HTERT RPE-1 (cell line): ENCODE measurements around the gene ARHGEF4.

Experiments used
- in situ Hi-C: fragments of 300-500 bp; cut with MboI; formaldehyde crosslinking; loops from 4 replicates; pipeline ENCODE4 v1.14.3; 2020; ENCODE audit warnings: low sequenced_read_pairs

The ARHGEF4 gene

DNA sequence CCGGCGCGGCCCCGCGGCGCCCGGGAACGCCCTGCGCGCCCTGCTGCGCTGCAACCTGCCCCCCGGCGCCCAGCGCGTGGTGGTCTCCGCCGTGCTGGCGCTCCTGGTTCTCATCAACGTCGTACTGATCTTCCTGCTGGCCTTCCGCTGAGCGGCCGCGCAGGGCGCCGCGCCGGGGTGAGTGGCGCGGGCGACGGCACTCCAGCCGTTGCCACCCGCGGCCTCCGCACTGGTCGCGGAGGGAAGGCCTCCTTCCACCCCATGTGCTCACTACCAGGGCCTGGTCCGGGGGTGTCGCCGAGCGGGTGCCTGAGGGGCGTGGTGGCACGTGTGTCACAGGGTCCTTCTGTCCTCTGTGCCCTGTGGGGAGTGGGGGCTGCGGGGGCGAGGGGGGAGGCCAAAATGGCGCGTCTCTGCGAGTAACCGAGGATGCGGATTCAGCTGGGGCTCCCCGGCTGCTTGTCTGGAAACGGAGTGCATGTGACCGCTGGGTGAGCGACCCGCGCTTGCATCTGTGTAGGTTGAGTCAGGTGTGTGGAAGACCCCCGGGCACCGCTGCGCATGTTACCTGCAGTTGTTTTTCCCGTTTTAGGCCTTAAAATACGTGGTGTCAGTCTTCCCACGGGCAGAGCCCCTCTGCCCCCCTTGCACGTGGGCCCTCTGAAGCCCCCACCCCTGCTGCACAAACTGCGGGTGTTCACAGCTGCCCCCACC is 198.6 kb downstream of the ARHGEF4 start:
- in situ Hi-C loops: no loop called here

DNA sequence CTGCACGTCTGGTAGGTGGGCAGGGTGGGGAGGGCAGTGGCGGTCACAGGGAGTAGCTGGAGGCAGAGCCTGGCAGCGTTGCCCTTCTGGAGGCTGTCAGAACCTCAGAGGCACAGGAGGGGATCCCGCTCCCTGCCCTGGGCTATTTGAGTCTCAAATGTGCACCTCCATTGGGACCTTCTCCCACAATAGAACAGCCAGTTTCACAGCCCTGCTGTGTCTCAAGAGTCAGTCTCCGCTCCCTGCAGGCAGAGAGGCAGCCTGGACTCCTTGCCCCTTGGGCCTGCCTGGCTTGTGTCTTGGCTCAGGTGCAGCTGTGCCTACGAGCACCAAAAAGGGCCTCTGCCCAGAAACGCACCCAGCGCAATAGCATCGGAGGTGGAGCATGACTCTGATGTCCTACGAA is 199.1 kb downstream of the ARHGEF4 start:
- in situ Hi-C loops: no loop called here

DNA sequence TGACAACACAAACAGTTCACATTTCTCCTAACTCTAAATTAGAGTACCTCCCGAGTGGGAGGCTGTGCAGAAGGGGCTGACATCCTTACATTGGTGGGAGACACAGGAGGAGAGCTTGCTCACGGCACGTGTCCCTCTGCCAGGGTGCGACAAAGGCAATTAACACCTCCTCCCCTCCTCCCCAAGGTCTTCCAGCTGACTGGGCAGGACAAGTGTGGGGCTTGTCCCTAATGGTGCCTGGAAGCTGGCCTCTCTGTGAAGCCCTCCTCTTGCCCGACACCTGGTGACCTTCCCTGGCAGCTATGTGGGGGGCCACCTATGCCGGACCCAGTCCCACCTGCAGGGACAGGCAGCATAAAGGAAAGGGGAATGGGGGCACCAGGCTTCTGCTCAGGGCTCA is 199.6 kb downstream of the ARHGEF4 start:
- in situ Hi-C loops: no loop called here

GRCh38 chr2:131036696-131037397 is 200.1 kb downstream of the ARHGEF4 start:
- in situ Hi-C loops: no loop called here

DNA sequence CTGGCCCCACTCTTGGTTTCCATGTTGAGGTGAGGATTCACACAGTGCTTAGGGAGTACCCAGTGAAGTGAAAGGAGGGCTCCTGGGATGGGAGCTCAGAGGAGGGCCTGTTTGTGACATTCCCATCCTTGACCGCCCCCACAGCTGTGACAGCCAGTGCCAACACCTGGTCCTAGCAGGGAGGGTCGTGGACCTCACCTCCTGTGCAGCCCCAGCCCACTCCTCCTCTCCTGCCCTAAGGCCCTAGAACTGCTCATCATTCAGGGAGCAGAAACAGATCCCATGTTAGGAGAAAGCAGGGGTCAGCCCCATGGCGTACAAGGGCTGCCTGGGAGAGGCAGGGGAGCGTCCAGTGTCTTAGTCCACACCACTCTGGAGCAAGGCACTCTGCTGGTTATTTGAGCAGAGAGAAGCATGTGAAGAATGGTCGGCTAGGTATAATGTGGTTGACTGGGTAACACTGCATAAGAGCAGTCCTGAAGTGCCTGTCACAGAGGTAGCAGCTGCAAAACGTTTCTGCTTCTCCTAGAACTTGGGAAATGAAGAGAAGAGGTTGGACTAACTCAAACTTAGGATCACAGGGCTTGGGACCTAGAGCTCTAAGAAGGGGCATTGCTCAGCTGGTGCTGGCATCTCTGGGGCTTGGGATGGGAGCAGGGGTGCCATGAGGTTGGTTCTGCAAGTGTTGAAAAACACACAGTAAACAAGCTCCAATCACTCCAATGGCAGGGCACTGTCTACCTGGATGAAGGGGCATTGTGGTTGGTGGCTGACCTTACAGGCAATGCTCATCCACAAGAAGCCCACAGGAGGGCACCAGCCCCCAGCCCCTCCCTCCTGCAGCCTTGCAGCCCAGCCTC is 200.9 kb downstream of the ARHGEF4 start:
- in situ Hi-C loops: no loop called here

DNA sequence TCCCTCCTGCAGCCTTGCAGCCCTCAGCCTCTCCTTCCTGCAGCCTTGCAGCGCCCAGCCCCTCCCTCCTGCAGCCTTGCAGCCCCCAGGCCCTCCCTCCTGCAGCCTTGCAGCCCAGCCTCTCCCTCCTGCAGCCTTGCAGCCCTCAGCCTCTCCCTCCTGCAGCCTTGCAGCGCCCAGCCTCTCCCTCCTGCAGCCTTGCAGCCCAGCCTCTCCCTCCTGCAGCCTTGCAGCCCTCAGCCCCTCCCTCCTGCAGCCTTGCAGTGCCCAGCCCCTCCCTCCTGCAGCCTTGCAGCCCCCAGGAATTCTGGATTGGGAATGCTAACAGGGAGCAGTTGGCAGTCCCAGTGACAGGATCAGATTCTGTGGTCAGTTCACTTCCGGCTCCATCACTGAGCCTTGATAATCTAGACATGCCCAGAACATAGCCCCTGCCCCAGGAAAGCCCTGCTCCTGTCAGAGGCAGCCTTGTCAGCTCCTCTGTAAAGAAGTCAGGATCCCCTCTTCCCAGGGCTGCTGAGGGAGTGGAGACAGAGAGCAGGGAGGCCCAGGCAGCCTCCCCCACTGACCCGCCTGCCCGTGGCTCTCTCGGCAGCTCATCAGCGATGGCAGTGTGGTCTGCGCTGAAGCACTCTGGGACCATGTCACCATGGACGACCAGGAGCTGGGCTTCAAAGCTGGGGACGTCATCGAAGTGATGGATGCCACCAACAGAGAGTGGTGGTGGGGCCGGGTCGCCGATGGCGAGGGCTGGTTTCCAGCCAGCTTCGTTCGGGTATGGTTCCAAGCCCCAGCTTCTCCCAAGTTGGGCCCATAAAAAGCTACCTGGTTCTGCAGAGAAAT is 201.8 kb downstream of the ARHGEF4 start:
- in situ Hi-C loops: no loop called here

- in situ Hi-C loops: no loop called here
Observed at GRCh38 chr2:131039101-131039440, 202.4 kb downstream of the ARHGEF4 start.

DNA sequence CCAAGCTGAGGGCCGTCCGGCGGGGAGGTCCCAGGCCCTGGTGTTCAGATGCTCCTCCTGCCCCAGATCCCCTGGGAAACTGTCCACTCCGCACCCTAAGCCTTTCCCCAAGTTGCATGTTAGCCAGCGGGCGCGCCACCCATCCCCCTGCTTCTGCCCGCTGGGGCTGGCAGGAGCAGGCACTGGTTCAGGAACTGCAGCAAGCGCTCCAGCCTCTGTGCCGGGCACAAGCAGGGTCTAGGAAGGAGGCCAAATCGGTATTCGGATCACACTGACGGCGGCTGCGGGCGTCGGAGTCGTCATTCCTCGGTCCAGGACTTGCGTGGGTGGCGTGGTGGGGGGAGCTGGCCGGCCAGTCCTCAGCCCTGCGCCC is 202.8 kb downstream of the ARHGEF4 start:
- in situ Hi-C loops: no loop called here

DNA sequence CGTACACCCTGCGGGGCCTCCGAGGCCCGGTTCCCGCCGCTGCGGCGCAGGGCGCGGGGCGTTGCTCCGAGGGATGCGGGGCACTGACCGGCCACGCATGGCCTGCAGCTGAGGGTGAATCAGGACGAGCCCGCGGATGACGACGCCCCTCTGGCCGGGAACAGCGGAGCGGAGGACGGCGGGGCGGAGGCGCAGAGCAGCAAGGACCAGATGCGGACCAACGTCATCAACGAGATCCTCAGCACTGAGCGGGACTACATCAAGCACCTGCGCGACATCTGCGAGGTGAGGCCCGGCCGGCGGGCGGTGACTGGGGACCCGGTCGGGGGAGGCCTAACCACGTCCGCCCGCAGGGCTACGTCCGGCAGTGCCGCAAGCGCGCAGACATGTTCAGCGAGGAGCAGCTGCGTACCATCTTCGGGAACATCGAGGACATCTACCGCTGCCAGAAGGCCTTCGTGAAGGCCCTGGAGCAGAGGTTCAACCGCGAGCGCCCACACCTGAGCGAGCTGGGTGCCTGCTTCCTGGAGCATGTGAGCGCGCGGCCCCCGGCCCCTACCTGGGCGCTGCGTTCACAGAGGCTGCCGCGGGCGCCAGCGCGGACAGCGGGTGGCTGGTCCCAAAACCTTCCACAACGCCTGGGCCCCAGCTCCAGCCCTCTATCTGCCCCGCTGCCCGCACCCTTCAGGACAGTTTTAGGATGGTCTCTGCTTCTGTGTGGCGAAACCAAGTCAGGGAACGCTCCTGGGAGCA is 203.4 kb downstream of the ARHGEF4 start:
- in situ Hi-C loops: no loop called here

DNA sequence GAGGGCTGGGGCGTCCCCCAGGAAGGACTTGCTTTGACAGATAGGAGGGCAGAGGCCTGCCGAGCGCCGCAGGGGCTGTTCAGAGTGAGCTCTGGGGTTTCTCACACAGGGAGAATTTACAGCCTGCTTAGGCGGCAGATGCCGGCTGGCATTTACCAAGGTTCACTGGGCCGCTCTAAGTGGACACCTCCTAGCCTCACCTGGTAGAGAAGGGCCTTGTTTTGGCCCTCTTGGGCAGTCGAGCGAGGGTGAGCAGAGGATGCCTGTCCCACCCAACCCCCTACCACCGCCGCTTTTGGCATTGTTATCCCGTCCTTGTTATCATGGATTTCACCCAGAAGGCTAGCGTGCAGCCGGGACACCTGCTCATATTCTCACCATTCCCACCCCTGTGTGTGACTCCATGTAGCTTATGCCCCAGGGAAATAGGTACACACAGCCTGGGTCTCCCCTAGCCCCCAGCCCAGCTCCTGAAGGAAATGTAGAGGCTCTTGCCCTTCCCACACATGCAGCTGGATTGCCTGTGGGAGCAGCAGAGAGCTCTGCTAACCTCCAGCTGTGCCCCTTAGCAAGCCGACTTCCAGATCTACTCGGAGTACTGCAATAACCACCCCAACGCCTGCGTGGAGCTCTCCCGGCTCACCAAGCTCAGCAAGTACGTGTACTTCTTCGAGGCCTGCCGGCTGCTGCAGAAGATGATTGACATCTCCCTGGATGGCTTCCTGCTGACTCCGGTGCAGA is 204.1 kb downstream of the ARHGEF4 start:
- in situ Hi-C loops: no loop called here

- in situ Hi-C loops: no loop called here
Observed at GRCh38 chr2:131041402-131042147, 204.9 kb downstream of the ARHGEF4 start.

DNA sequence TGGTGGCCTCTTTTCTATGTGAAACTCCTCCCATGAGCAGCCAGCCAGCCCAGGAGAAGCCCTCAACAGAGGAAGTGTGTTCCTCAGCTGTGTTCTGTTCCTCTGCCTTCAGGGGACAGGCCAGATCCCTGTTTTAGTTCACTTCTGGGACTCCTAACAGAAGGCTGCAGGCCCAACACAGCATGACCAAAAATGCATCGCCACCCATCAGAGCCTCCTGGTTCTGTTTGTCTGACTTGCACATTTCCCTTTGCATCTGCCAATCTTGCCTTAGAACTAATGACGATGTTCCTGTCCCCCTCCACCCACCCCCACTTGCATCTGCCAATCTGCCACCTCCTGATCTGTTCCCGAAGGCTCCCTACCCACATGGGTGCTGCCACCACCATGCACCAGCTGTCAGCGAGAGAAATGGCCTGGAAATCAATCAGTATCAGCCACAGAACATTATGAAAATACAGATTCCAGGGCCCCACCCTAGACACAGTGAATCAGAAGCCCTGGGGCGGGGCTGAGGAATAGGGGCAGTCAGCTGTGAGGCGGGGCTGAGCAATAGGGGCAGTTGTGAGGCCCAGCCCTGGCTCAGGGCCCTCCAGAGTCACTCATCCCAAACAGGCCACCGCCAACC is 205.5 kb downstream of the ARHGEF4 start:
- in situ Hi-C loops: no loop called here

GRCh38 chr2:131043199-131044074 is 206.7 kb downstream of the ARHGEF4 start:
- in situ Hi-C loops: no loop called here

- in situ Hi-C loops: no loop called here
Observed at GRCh38 chr2:131044075-131044756, 207.5 kb downstream of the ARHGEF4 start.

- in situ Hi-C loops: no loop called here
Observed at GRCh38 chr2:131044757-131045150, 208.0 kb downstream of the ARHGEF4 start.

DNA sequence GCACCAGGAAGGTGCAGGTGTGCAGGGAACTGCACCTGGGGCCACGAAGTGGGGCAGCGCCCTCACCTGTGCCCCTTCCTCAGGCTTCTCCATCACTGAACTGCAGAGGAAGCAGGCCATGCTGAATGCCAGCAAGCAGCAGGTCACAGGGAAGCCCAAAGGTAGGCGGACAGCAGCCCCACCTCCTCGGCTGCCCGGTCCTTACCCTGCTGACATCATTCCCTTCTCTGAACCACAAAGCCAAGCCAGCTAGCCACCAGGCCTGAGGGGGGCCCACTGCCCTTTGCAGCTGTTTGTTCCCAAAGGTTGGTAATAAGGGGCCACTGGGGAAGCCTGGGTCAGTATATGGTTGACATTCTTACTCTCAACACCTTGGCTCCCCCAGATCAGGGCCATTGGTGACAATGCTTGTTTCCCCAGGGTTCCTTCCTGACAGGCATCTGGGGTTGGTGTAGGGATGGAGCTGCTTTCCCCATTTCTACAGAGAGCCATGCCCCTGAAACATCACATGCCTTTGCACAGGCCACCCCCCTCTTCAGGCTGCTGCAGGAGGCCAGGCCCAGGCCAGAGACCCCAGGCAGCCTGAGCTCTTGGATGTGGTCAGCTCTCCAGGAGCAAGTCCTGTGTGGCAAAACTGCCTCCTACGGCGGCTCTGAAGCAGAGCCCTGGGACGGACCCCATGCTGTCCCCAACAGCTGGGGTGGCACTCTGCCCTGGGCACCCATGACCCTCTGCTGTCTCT is 208.7 kb downstream of the ARHGEF4 start:
- in situ Hi-C loops: no loop called here
